Measurements from ENCODE around the gene LIMS1. TPM values are rescaled to one million over a fixed set of nuclear protein-coding genes. Genes with fewer than 3 reads are reported as not detected.
"Not testable (repeated sequence)": the region's sequence is repeated elsewhere in the genome, so short reads cannot be mapped to it uniquely, and the experiment has no call there.

LIMS1 gene
- total and polyA plus RNA-seq, 2 donors from 2014 or later = 14.4 to 65.1 TPM

DNA sequence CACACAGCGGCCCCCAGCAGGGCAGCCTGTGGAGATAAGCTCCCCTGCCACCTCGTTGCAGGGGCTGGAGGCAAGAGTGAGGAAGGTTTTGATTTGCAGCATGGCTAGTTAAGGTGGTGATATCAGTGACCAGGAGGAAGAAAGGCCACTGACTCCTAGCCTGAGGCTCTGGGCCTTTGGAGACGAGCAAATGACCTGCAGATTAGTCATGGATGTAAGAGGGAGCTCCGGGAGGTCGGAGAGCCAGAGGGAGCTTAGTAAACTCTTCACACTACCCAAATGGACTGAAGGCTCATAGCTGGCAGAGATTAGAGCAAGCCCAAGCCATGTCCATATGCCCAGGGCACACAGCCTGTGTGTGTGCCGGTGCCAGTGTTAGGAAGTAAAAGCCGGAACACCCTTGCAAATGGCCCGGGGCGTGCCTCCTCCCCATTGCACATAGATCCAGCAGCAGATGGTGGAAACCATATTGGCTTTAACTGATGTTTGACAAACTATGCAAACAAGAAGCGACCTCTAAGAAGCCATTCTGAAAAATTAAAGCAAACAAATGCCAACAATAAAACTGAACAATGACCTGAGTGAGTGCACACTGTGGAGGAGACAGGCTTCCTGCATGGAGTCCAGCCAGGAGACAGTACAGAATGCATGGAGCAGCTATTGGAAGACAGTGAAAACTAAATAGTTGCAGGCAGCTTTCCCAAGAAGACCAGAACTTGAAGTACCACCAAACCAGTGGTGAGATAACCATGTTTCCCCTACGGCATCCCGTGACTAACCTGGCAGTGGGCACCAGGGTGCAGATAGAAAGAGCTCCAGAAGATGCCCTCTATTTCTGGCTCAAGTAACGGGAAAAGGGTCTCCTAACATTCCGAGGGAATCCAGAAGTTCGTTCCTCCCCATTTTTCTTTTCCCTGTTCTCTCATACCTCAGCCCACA, 154.8 kb downstream of the LIMS1 start:
- H3K27me3 ChIP-seq (ENCODE audit: control insufficient read depth, insufficient read depth, low read length); H3K4me1 ChIP-seq (ENCODE audit: control insufficient read depth in 2 of 3, insufficient read depth in 2 of 3, low read depth in 1 of 3, low read length in 3 of 3); DNase-seq; FAIRE-seq; H3K27ac ChIP-seq (ENCODE audit: low read depth in 2 of 2, low read length in 2 of 2); H3K36me3 ChIP-seq (ENCODE audit: control insufficient read depth in 2 of 3, insufficient read depth in 3 of 3, low read length in 3 of 3); intact Hi-C loops (cut with DNase I); H3K4me3 ChIP-seq (ENCODE audit: low read length in 3 of 3); H3K9ac ChIP-seq (ENCODE audit: low read length in 3 of 3); H3K9me3 ChIP-seq (ENCODE audit: control insufficient read depth in 2 of 3, insufficient read depth in 1 of 3, low read length in 3 of 3): not testable (repeated sequence)

DNA sequence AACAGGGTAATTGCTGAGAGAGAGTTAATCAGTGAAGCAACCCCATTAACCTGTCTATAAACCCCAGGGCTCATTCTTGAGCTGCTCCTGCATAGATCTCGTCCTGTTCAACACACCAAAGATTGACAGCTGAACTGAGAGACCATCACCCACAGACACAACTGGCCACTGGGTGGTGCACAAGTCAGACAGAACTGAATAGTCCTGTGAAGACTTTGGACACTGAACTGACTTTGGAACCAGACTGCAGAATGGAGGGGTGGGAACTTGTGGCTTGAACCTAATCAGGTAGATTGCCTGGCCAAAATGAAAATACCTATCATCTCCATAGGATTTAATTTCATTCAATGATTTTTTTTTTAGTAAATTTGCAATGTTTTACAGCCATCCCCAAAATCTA, 155.7 kb downstream of the LIMS1 start:
- intact Hi-C loops (cut with DNase I); H3K27me3 ChIP-seq (ENCODE audit: control insufficient read depth, insufficient read depth, low read length); H3K36me3 ChIP-seq (ENCODE audit: control insufficient read depth in 2 of 3, insufficient read depth in 3 of 3, low read length in 3 of 3); FAIRE-seq; H3K9ac ChIP-seq (ENCODE audit: low read length in 3 of 3); H3K27ac ChIP-seq (ENCODE audit: low read depth in 2 of 2, low read length in 2 of 2); DNase-seq; H3K4me1 ChIP-seq (ENCODE audit: control insufficient read depth in 2 of 3, insufficient read depth in 2 of 3, low read depth in 1 of 3, low read length in 3 of 3); H3K4me3 ChIP-seq (ENCODE audit: low read length in 3 of 3); H3K9me3 ChIP-seq (ENCODE audit: control insufficient read depth in 2 of 3, insufficient read depth in 1 of 3, low read length in 3 of 3): not testable (repeated sequence)

DNA sequence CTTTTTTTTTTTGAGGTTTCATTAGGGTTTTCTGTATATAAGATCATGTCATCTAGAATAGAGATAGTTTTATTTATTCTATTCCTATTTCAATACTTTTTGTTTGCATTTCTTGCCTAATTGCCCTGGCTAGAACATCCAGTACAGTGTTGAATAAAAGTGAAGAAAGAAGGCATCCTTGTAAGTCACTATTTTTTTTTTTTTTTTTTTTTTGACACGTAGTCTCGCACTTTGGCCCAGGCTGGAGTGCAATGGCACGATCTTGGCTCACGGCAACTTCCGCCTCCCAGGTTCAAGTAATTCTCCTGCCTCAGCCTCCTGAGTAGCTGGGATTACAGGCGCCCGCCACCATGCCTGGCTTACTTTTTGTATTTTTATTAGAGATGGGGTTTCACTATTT, 157.2 kb downstream of the LIMS1 start:
- intact Hi-C loops (cut with DNase I) = no loop called here
- no peak overlapping the region for H3K9ac ChIP-seq (ENCODE audit: low read length in 3 of 3)
- no peak overlapping the region for H3K4me3 ChIP-seq (ENCODE audit: low read length in 3 of 3)
- H3K27ac ChIP-seq (ENCODE audit: low read depth in 2 of 2, low read length in 2 of 2) = no peak overlapping the region
- no peaks in the 10 kb centered on the region for H3K36me3 ChIP-seq (ENCODE audit: control insufficient read depth in 2 of 3, insufficient read depth in 3 of 3, low read length in 3 of 3)
- no peaks in the 10 kb centered on the region for H3K9me3 ChIP-seq (ENCODE audit: control insufficient read depth in 2 of 3, insufficient read depth in 1 of 3, low read length in 3 of 3)
- TF ChIP-seq, protein P1, sequence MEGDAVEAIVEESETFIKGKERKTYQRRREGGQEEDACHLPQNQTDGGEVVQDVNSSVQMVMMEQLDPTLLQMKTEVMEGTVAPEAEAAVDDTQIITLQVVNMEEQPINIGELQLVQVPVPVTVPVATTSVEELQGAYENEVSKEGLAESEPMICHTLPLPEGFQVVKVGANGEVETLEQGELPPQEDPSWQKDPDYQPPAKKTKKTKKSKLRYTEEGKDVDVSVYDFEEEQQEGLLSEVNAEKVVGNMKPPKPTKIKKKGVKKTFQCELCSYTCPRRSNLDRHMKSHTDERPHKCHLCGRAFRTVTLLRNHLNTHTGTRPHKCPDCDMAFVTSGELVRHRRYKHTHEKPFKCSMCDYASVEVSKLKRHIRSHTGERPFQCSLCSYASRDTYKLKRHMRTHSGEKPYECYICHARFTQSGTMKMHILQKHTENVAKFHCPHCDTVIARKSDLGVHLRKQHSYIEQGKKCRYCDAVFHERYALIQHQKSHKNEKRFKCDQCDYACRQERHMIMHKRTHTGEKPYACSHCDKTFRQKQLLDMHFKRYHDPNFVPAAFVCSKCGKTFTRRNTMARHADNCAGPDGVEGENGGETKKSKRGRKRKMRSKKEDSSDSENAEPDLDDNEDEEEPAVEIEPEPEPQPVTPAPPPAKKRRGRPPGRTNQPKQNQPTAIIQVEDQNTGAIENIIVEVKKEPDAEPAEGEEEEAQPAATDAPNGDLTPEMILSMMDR (IDR thresholded peaks at IDR 0.05; ENCODE audit: borderline replicate concordance, extremely low read depth, insufficient read depth) = no peak
- H3K27me3 ChIP-seq (ENCODE audit: control insufficient read depth, insufficient read depth, low read length) = no peaks in the 10 kb centered on the region
- FAIRE-seq (no peak), DNase-seq (no peak)
- no peaks in the 10 kb centered on the region for H3K4me1 ChIP-seq (ENCODE audit: control insufficient read depth in 2 of 3, insufficient read depth in 2 of 3, low read depth in 1 of 3, low read length in 3 of 3)

DNA sequence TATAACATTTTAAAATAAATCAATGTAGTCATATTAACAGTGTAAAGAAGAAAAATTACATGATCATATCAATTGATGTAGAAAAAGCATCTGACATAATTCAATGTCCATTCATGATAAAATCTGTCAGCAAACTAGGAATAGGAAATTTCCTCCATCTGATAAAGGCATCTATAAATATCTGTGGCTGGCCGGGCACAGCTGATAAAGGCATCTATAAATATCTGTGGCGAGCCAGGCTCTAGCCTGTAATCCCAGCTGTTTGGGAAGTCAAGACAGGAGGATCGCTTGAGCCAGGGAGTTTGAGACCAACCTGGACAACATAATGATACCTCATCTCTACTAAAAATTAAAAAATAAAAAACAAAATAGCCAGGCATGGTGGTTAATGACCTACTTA, 166.9 kb downstream of the LIMS1 start:
- H3K4me3 ChIP-seq (ENCODE audit: low read length in 3 of 3) = no peak overlapping the region
- H3K36me3 ChIP-seq (ENCODE audit: control insufficient read depth in 2 of 3, insufficient read depth in 3 of 3, low read length in 3 of 3) = no peaks in the 10 kb centered on the region
- intact Hi-C loops (cut with DNase I) = no loop called here
- no peak overlapping the region for H3K9ac ChIP-seq (ENCODE audit: low read length in 3 of 3)
- H3K27me3 ChIP-seq (ENCODE audit: control insufficient read depth, insufficient read depth, low read length) = no peaks in the 10 kb centered on the region
- H3K4me1 ChIP-seq (ENCODE audit: control insufficient read depth in 2 of 3, insufficient read depth in 2 of 3, low read depth in 1 of 3, low read length in 3 of 3) = no peaks in the 10 kb centered on the region
- FAIRE-seq (no peak), DNase-seq (no peak)
- H3K9me3 ChIP-seq (ENCODE audit: control insufficient read depth in 2 of 3, insufficient read depth in 1 of 3, low read length in 3 of 3) = no peaks in the 10 kb centered on the region
- H3K27ac ChIP-seq (ENCODE audit: low read depth in 2 of 2, low read length in 2 of 2) = no peak overlapping the region
- TF ChIP-seq, protein P1 (IDR thresholded peaks at IDR 0.05; ENCODE audit: borderline replicate concordance, extremely low read depth, insufficient read depth) = no peak

Data from kidney (tissue), 14 donors.